ENCODE results near the gene PLD5. TPM values are rescaled to one million over a fixed set of nuclear protein-coding genes. Genes with fewer than 3 reads are reported as not detected.
"Not testable (repeated sequence)": the region's sequence is repeated elsewhere in the genome, so short reads cannot be mapped to it uniquely, and the experiment has no call there.

PLD5 gene
- polyA plus RNA-seq, 3 donors: 0.70 to 0.90 (median 0.88) TPM

GRCh38 chr1:242432491-242433095 is 91.9 kb downstream of the PLD5 start:
- no peak for DNase-seq (ENCODE audit: extremely low read depth in 1 of 11, low read depth in 9 of 11, low spot score in 4 of 11)

GRCh38 chr1:242431786-242432185 is 92.7 kb downstream of the PLD5 start:
- no peak for DNase-seq (ENCODE audit: extremely low read depth in 1 of 11, low read depth in 9 of 11, low spot score in 4 of 11)

- DNase-seq (ENCODE audit: extremely low read depth in 1 of 11, low read depth in 9 of 11, low spot score in 4 of 11): no peak
Measured at GRCh38 chr1:242430956-242431355, 93.5 kb downstream of the PLD5 start.

GRCh38 chr1:242428399-242429190 is 95.9 kb downstream of the PLD5 start:
- DNase-seq (ENCODE audit: extremely low read depth in 1 of 11, low read depth in 9 of 11, low spot score in 4 of 11): no peak

GRCh38 chr1:242427519-242427918 is 97.0 kb downstream of the PLD5 start:
- DNase-seq (ENCODE audit: extremely low read depth in 1 of 11, low read depth in 9 of 11, low spot score in 4 of 11): no peak

- DNase-seq (ENCODE audit: extremely low read depth in 1 of 11, low read depth in 9 of 11, low spot score in 4 of 11): no peak
Measured at GRCh38 chr1:242426271-242426905, 98.1 kb downstream of the PLD5 start.

- DNase-seq (ENCODE audit: extremely low read depth in 1 of 11, low read depth in 9 of 11, low spot score in 4 of 11): no peak
Measured at GRCh38 chr1:242425232-242425631, 99.3 kb downstream of the PLD5 start.

GRCh38 chr1:242416657-242417056 is 107.8 kb downstream of the PLD5 start:
- DNase-seq (ENCODE audit: extremely low read depth in 1 of 11, low read depth in 9 of 11, low spot score in 4 of 11): no peak

- DNase-seq (ENCODE audit: extremely low read depth in 1 of 11, low read depth in 9 of 11, low spot score in 4 of 11): no peak
Measured at GRCh38 chr1:242412921-242413320, 111.6 kb downstream of the PLD5 start.

GRCh38 chr1:242411901-242412300 is 112.6 kb downstream of the PLD5 start:
- DNase-seq (ENCODE audit: extremely low read depth in 1 of 11, low read depth in 9 of 11, low spot score in 4 of 11): no peak

- DNase-seq (ENCODE audit: extremely low read depth in 1 of 11, low read depth in 9 of 11, low spot score in 4 of 11): no peak
Measured at GRCh38 chr1:242405947-242406346, 118.5 kb downstream of the PLD5 start.

- DNase-seq (ENCODE audit: extremely low read depth in 1 of 11, low read depth in 9 of 11, low spot score in 4 of 11): no peak
Measured at GRCh38 chr1:242404296-242404695, 120.2 kb downstream of the PLD5 start.

- peak in 2 of 11 donors; percentile 4 to 17 for DNase-seq (ENCODE audit: extremely low read depth in 1 of 11, low read depth in 9 of 11, low spot score in 4 of 11)
Measured at GRCh38 chr1:242402956-242403355, 121.5 kb downstream of the PLD5 start.

GRCh38 chr1:242401937-242402336 is 122.6 kb downstream of the PLD5 start:
- DNase-seq (ENCODE audit: extremely low read depth in 1 of 11, low read depth in 9 of 11, low spot score in 4 of 11): no peak

GRCh38 chr1:242398351-242398750 is 126.1 kb downstream of the PLD5 start:
- DNase-seq (ENCODE audit: extremely low read depth in 1 of 11, low read depth in 9 of 11, low spot score in 4 of 11): no peak

GRCh38 chr1:242391896-242392295 is 132.6 kb downstream of the PLD5 start:
- DNase-seq (ENCODE audit: extremely low read depth in 1 of 11, low read depth in 9 of 11, low spot score in 4 of 11): no peak

GRCh38 chr1:242376121-242376520 is 148.4 kb downstream of the PLD5 start:
- not testable (repeated sequence) for DNase-seq (ENCODE audit: extremely low read depth in 1 of 11, low read depth in 9 of 11, low spot score in 4 of 11)

GRCh38 chr1:242350446-242350845 is 174.1 kb downstream of the PLD5 start:
- not testable (repeated sequence) for DNase-seq (ENCODE audit: extremely low read depth in 1 of 11, low read depth in 9 of 11, low spot score in 4 of 11)

GRCh38 chr1:242349636-242350035 is 174.9 kb downstream of the PLD5 start:
- DNase-seq (ENCODE audit: extremely low read depth in 1 of 11, low read depth in 9 of 11, low spot score in 4 of 11): no peak

- not testable (repeated sequence) for DNase-seq (ENCODE audit: extremely low read depth in 1 of 11, low read depth in 9 of 11, low spot score in 4 of 11)
Measured at GRCh38 chr1:242330865-242331264, 193.6 kb downstream of the PLD5 start.

Measured in renal cortex interstitium (tissue), 11 donors.